Sigmoid colon (tissue), 4 donors: Measurements from ENCODE around the gene KL.

Source experiments
- CTCF ChIP-seq, 4 experiments: fragments of 450-650 bp in 3 of 4; fragments of 200-600 bp in 1 of 4; IDR thresholded peaks; one replicate each; pipeline ENCODE4 v1.5.1; 2016 to 2019; ENCODE audit warnings: antibody characterized with exemption in 4 of 4, mild to moderate bottlenecking in 3 of 4, moderate library complexity in 2 of 4
- EP300 ChIP-seq, 4 donors: sonication (generic); formaldehyde crosslinking; IDR thresholded peaks; one replicate each; pipeline ENCODE4 v1.6.1; 2017; ENCODE audit warnings: antibody characterized with exemption in 4 of 4
- POLR2A ChIP-seq, 2 donors: fragments of 450-650 bp; IDR thresholded peaks; one replicate each; pipeline ENCODE4 v1.6.1; 2016; ENCODE audit warnings: antibody characterized with exemption in 2 of 2, mild to moderate bottlenecking in 2 of 2, moderate library complexity in 2 of 2
- POLR2AphosphoS5 ChIP-seq, 4 donors: sonication (generic); formaldehyde crosslinking; IDR thresholded peaks; one replicate each; pipeline ENCODE4 v1.6.1; 2017; ENCODE audit warnings: antibody characterized with exemption in 4 of 4

DNA sequence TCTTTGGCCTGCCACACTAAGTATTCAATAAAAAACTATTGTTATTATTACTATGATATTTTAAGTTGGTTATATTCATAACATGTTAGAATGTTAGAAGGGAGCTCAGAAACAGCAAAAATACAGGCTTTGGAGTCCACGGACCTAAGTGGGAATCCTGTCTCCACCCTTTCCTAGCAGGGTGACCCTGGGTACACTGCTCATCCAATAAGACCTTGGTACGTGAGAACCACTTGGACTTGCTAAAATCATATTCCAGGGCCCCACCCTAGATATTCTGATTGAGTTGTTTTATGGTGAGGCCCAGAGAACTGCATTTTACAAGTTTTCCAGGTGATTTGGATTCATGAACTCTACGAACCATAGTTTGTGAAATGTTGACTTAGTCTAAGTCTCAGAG lies 47.4 kb upstream of the KL start:
- TF ChIP-seq CTCF (IDR thresholded peaks at IDR 0.05) (no peak), POLR2AphosphoS5 (IDR thresholded peaks at IDR 0.05) (no peak), POLR2A (IDR thresholded peaks at IDR 0.05) (no peak), EP300 (IDR thresholded peaks at IDR 0.05) (no peak)
